HG03520 (cell line): ENCODE data around the gene SEC22C.
"Not testable (repeated sequence)": the region's sequence is repeated elsewhere in the genome, so short reads cannot be mapped to it uniquely, and the experiment has no call there.

ENCODE experiments used
- ATAC-seq: cut with Tn5 transposase; IDR thresholded peaks from one replicate; pipeline ENCODE4 v1.9.1; 2021; ENCODE audit warnings: mild to moderate bottlenecking, moderate library complexity; ENCODE audit not compliant: unreplicated experiment

Gene SEC22C, protein sequence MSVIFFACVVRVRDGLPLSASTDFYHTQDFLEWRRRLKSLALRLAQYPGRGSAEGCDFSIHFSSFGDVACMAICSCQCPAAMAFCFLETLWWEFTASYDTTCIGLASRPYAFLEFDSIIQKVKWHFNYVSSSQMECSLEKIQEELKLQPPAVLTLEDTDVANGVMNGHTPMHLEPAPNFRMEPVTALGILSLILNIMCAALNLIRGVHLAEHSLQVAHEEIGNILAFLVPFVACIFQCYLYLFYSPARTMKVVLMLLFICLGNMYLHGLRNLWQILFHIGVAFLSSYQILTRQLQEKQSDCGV

GRCh38 chr3:42581709-42582473 lies at the start of gene SEC22C:
Gene SEC22C (minus strand): TSS chr3:42581967. CDS start chr3:42569046, 12,921 bp downstream.
- ATAC-seq = peak; percentile 90

DNA sequence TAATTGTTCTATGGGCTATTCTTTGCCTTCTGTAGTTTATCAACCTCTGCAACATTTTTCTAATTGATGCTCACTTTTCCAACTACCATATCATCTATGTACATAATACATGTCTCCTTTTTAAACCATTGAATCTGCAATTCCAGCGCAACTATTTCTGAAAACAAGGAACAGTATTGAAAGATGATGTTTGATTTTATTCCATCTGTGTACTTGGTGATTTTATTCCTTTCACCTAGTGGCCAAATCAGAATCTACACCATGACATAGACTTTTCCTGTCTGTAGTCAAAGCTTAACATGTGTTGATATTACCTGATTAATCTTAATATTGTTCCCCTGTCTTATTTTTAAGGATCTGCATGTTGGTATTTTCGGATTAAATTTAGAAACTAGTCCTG lies 31.7 kb upstream of the SEC22C start:
- ATAC-seq = no peak

- ATAC-seq = peak; percentile 73
Observed at GRCh38 chr3:42612928-42613327, 31.2 kb upstream of the SEC22C start.

DNA sequence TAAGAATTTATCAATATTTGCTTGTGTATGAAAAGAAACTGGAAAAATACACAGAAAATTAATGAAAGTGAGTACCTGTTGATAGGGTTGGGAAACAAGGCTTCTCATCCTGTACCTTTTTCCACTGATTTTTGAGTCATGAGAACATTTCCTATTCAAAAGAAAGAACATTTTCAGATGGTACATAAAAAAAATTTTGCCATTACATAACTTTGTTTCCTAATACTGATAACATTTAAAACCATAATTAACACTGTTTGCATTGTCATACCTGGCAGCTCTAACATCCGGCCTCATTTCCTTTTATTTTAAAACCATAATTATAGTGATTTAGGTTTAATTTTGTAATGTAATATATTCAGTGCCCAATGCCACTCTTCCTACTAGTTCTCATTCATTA lies 30.4 kb upstream of the SEC22C start:
- ATAC-seq = no peak

DNA sequence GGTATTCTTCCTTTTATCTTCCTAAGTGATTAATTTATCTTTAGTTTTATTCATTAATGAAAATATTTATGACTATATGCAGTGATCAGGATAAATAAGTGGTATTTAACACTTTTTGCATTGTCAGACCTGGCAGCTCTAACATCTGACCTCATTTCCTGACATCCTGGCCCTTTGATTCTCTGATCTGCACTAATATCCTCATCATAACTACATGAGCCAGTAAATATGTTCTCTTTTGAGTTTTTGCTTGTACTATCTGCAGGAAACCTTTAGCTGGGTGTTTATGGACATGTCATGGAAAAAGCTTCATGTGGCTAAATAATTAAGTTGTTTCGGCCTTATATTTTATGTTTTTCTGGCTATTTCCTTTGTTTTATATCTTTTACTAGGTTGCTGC lies 29.2 kb upstream of the SEC22C start:
- ATAC-seq = no peak

DNA sequence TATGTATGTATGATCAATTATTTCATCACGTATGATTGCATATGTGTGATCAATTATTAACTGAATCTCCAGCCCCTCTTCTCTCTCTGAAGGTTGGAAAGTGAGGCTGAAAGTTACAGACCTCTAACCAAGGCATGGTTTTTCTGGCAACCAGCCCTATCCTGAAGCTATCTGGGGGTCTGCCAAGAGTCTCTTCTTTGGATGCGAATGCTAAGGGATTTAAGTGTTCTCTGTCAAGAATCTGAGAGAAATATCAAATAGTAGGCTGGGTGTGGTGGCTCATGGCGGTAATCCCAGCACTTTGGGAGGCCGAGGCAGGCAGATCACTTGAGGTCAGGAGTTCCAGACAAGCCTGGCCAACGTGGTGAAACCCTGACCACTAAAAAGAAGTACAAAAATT lies 26.8 kb upstream of the SEC22C start:
- ATAC-seq = no peak

DNA sequence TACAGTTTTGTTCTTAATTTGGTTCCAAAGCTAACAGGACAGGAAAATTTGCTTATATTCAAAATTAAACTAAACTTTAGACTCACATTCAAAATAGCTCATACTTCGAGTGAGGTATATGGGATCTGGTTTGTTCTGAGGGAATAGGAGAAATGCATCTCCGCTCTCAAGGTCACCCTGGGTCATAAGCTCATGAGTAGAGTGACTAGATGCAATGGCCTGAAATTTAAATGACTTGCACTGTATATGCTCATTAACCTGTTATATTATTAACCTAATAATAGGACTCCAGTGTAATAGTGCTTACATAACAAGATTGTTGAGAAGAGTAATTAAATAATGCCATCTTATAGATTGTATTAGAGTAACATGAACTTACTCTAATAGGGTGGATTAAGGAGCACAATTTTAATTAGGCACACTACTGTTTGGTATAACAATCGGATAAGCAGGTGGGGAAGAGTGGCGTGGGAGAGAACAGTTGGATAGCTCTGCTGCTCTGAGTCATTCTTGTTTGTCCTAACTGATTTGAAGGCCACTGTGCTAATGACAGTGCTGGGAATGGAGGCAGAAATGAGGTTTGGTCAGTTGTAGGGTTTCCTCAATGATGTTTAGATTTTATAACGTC lies 23.9 kb upstream of the SEC22C start:
- ATAC-seq = no peak

DNA sequence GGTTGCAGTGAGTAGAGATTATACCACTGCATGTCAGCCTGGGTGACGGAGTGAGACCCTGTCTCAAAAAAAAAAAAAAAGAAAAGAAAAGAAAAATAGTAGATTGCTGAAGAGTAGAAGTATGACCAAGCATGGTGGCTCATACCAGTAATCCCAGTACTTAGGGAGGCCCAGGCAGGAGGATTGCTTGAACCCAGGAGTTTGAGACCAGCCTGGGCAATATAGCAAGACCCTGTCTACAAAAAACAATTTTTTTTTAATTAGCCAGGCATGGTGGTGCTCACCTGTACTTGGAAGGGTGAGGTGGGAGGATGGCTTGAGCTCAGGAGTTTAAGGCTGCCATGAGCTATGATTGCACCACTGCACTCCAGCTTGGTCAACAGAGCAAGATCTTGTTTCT lies 21.2 kb upstream of the SEC22C start:
- ATAC-seq = no peak

DNA sequence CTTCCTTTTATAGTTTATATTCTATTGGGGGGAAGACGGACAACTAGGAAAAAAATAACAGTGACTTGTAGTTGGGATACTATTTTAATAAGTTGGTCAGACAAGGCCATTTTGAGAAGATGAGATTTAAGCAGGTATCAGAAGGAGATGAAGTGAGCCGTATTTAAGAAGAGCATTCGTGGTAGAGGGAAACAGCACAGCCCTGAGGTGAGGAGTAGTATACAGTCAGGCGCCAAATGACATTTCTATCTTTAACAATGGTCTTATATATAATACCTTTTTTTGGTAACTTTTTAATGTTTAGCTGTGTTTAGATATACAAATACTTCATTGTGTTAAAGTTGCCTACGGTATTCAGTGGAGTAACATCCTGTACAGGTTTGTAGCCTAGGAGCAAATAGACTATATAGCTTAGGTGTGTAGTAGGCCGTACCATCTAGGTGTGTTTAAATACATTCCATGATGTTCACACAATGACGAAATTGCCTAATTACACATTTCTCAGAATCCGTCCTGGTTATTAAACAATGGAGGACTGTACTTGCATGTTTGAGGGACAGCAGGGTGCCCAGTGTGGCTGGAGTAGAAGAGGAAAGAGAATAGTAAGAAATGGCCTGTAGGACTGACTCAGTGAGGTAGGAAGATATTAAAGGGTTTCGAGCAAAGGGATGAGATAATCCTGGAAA lies 20.3 kb upstream of the SEC22C start:
- no peak for ATAC-seq

DNA sequence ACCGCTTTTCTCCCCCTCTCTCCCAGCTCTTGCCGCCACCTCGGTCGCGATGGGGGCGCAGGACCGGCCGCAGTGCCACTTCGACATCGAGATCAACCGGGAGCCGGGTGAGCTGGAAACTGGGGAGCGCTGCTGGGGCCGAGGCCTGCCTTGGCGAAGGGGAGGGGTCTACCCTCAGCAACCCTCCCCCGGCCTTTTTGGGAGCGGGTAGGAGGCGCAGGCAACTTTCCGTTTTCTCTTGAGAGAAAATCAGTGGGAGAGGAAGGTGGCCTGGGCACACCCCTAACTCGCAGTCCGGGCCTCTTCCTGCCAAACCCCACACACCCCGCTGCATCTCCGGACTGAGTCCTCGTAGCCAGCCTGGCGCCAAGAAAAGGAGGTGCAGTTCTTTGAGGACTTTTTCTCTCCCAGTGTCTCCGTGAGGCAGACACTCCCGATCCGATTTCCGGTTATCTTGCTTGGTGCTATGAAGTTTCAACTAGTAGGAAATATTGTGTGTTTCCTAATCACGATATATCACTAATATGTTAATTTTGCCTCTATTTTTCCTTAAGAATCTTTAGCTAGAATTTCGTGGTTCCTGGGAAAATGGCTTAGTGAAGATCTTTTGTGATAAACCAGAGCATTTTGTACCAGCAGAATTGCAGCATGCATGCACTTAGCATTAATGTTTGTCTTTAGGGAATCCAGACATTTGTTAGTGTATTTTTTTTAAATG lies 19.4 kb upstream of the SEC22C start:
- ATAC-seq = no peak

GRCh38 chr3:42600111-42600957 lies 18.6 kb upstream of the SEC22C start, which contains the start of gene NKTR:
Gene NKTR (plus strand): TSS chr3:42600686. CDS start chr3:42601007, 321 bp downstream.
- peak; percentile 82 for ATAC-seq

DNA sequence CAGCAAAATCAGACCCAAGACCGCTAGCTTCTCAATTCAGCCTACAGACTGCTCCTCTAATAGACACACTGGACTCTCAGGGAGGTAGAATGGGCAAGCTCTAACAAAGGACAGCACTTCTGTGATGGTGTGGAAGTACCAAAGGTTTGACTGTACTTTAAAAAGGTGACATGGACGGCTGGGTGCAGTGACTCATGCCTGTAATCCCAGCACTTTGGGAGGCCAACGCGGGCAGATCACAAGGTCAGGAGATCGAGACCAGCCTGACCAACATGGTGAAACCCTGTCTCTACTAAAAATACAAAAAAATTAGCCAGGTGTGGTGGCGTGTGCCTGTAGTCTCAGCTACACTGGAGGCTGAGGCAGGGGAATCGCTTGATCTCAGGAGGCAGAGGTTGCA lies 15.3 kb upstream of the SEC22C start:
- not testable (repeated sequence) for ATAC-seq

GRCh38 chr3:42595682-42596081 lies 13.9 kb upstream of the SEC22C start:
- no peak for ATAC-seq

GRCh38 chr3:42593635-42594034 lies 11.9 kb upstream of the SEC22C start:
- no peak for ATAC-seq

DNA sequence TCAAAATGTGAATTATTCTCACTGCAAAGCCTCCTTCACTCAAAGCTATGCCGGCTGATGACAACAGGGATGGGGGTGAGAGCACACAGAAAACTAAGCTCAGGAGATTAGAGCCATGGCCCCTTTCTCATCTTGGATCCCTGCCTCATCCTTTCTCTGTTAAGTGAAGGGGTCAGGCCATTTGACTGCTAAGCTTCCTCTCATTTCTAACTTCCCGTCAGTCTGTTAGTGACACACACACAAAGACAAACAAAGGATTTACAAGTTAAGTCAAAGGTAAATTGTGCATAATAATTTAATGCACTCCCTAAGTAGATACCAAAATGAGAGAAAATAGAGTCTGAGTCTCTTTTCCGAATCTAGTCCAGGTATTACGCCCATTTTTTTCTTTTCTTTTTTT lies 10.0 kb upstream of the SEC22C start:
- ATAC-seq = no peak

DNA sequence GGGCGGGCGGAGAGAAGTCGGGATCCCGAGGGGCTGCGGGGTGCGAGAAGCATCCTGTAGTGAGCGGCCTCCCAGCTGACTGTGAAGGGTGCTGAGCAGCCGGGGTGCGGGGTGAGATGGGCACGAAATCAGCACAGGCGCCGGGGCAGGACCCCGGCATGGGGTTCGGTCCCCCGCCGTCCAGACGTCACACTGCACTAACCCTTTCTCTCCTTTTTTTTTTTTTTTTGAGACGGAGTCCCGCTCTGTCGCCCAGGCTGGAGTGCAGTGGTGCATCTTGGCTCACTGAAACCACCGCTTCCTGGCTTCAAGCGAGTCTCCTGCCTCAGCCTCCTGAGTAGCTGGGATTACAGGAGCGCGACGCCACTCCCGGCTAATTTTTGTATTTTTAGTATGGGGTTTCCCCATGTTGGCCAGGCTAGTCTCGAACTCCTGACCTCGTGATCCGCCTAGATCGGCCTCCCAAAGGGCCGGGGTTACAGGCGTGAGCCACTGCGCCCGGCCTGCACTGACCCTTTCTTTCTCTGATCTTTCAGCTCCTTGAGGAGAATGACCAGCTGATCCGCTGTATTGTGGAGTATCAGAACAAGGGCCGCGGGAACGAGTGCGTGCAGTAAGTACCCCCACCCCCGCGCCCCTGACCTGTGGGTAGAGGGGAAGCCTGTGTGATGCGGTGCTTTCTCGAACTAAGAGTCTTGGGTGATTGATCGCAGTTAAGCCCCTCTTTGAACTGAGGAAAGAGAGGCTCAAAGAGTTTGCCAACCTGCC lies 9.4 kb upstream of the SEC22C start:
- ATAC-seq = no peak

DNA sequence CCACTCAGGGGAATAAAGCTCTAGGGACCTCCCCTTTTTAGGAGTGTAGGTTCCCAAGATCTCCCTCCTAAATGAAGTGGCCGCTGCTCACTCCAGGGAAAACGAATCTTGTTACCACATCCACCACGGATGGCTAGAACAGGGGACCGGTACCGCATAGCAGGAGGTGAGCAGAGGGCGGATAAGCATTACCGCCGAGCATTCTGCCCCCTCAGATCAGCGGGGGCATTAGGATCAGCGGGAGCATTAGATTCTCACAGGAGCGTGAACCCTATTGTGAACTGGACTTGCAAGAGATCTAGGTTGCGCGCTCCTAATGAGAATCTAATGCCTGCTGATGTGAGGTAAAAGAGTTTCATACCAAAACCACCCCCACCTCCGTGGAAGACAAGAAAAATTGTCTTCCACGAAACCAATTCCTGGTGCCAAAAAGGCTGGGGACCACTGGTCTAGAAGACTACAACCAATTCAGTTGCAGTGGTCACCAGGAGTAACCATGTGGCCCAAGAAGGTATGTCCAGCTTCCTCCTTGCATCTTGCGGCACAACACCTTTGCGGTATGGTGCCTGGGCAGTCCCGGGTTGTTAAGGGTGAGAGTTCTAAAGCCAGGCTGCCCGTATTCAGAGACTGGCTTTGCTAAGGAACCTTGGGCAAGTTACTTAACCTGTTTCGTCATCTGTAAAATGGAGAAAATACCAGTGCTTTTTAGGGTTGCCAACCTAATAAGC lies 7.8 kb upstream of the SEC22C start:
- no peak for ATAC-seq

- ATAC-seq = no peak
Observed at GRCh38 chr3:42588625-42589024, 6.9 kb upstream of the SEC22C start.
